GM23248 (cell line): ENCODE results near the gene VPS72. TPM values are rescaled to one million over a fixed set of nuclear protein-coding genes. Genes with fewer than 3 reads are reported as not detected.

ENCODE experiments used
- DNase-seq: peaks from one replicate; pipeline ENCODE4 v3.0.0-alpha.2; 2015
- H2AFZ ChIP-seq: fragments of 200-600 bp; sonication (generic); 2 replicates; pipeline ENCODE4 v1.6.1; 2016; ENCODE audit warnings: antibody characterized with exemption
- H3F3A ChIP-seq: fragments of 200-600 bp; sonication (generic); 2 replicates; pipeline ENCODE4 v1.6.1; 2016; ENCODE audit warnings: mild to moderate bottlenecking, antibody characterized with exemption, mixed run types; ENCODE audit not compliant: insufficient read depth
- H3K27ac ChIP-seq: fragments of 200-600 bp; sonication (generic); 2 replicates; pipeline ENCODE4 v1.5.1; 2016; ENCODE audit warnings: mild to moderate bottlenecking
- H3K27me3 ChIP-seq: fragments of 200-600 bp; sonication (generic); replicated peaks from 2 replicates; pipeline ENCODE4 v1.6.1; 2016; ENCODE audit warnings: mild to moderate bottlenecking; ENCODE audit not compliant: insufficient read depth
- H3K36me3 ChIP-seq: fragments of 200-600 bp; sonication (generic); 2 replicates; pipeline ENCODE4 v1.6.1; 2016; ENCODE audit warnings: low read depth, mild to moderate bottlenecking
- H3K4me1 ChIP-seq: fragments of 200-600 bp; sonication (generic); 2 replicates; pipeline ENCODE4 v1.6.1; 2016; ENCODE audit warnings: mild to moderate bottlenecking; ENCODE audit not compliant: insufficient read depth
- H3K4me2 ChIP-seq: fragments of 200-600 bp; sonication (generic); one replicate; pipeline ENCODE4 v1.6.1; 2016; ENCODE audit warnings: mild to moderate bottlenecking; ENCODE audit not compliant: unreplicated experiment
- H3K4me3 ChIP-seq: fragments of 200-600 bp; sonication (generic); 2 replicates; pipeline ENCODE4 v1.5.1; 2016; ENCODE audit warnings: mild to moderate bottlenecking
- H3K79me2 ChIP-seq: fragments of 200-600 bp; sonication (generic); 2 replicates; pipeline ENCODE4 v1.6.1; 2016; ENCODE audit warnings: mild to moderate bottlenecking; ENCODE audit not compliant: insufficient read depth
- H3K9ac ChIP-seq: fragments of 200-600 bp; sonication (generic); 2 replicates; pipeline ENCODE4 v1.6.1; 2016; ENCODE audit warnings: mild to moderate bottlenecking
- H3K9me2 ChIP-seq: fragments of 200-600 bp; sonication (generic); 2 replicates; pipeline ENCODE4 v1.6.1; 2016; ENCODE audit warnings: mixed run types, mild to moderate bottlenecking, moderate library complexity; ENCODE audit not compliant: insufficient read depth
- H3K9me3 ChIP-seq: fragments of 200-600 bp; sonication (generic); one replicate; pipeline ENCODE4 v1.6.1; 2017; ENCODE audit warnings: low read depth
- H4K20me1 ChIP-seq: fragments of 200-600 bp; sonication (generic); 2 replicates; pipeline ENCODE4 v1.6.0; 2016; ENCODE audit not compliant: insufficient read depth
- EZH2 ChIP-seq: fragments of 200-600 bp; sonication (generic); IDR thresholded peaks from 2 replicates; pipeline ENCODE4 v1.6.1; 2018; ENCODE audit warnings: antibody characterized with exemption, mild to moderate bottlenecking; ENCODE audit not compliant: insufficient read depth, poor library complexity, severe bottlenecking
- EZH2phosphoT487 ChIP-seq: fragments of 200-600 bp; sonication (generic); IDR thresholded peaks from 2 replicates; pipeline ENCODE4 v1.6.1; 2018; ENCODE audit warnings: antibody characterized with exemption, moderate library complexity, mild to moderate bottlenecking, low read depth; ENCODE audit not compliant: insufficient read depth
- WGBS, 2 experiments: methylation state at CpG; one replicate each; pipeline ENCODE4 v1.1.6; 2015 to 2017; ENCODE audit warnings: low lambda C conversion rate in 2 of 2, low coverage in 1 of 2; ENCODE audit errors: missing lambda C conversion rate in 2 of 2; 5-methylcytosine and 5-hydroxymethylcytosine counted together
- in situ Hi-C: fragments of 300-500 bp; cut with MboI; formaldehyde crosslinking; loops from 2 replicates; pipeline ENCODE4 v1.15.0; 2020
- polyA plus RNA-seq: library from polyadenylated mRNA; unstranded; fragments of >200 nt; fragmentation: Nextera tagmentation; extraction: Ambion mirVana; gene quantifications from 2 replicates; pipeline ENCODE4 v1.2.1, GENCODE V29; 2016
- total RNA-seq: library from RNA; depleted of rRNA; stranded (reverse); fragments of >200 nt; shearing (Covaris generic); gene quantifications from 2 replicates; pipeline ENCODE4 v1.2.3, GENCODE V29; 2014

VPS72 gene
- total and polyA plus RNA-seq, 2 experiments from 2014 or later = 45.0 to 46.5 TPM

- WGBS, 2 experiments = 81 to 85% methylated on average over 6 of the region's 6 CpGs
- Histone ChIP-seq H3K9ac (peak overlapping the region; percentile 93), H3F3A (peaks cover 15% of the 10 kb centered on the region), H3K27me3 (no peaks in the 10 kb centered on the region), H3K79me2 (peaks cover 57% of the 10 kb centered on the region), H3K4me2 (peak overlapping the region; percentile 92), H3K27ac (peak overlapping the region; percentile 81), H3K4me1 (peaks cover 21% of the 10 kb centered on the region), H3K9me2 (no peaks in the 10 kb centered on the region), H2AFZ (0 out of 2 replicates have a peak overlapping the region, but pooled peaks have one; percentile 95), H3K9me3 (no peaks in the 10 kb centered on the region), H3K36me3 (peaks cover 11% of the 10 kb centered on the region; the same call in 1 of the 2 replicates), H3K4me3 (peak overlapping the region; percentile 90), H4K20me1 (no peaks in the 10 kb centered on the region)
- TF ChIP-seq EZH2 = no peak
- no peak for DNase-seq
- in situ Hi-C loops = no loop called here
Measured at GRCh38 chr1:151167116-151167515, 22.9 kb downstream of the VPS72 start.

GRCh38 chr1:151166505-151166956, 23.5 kb downstream of the VPS72 start:
- peak; percentile 90 for DNase-seq
- Histone ChIP-seq H3K9me3 (no peaks in the 10 kb centered on the region), H3K4me3 (peak overlapping the region; percentile 90), H3F3A (peaks cover 14% of the 10 kb centered on the region), H3K4me1 (peaks cover 20% of the 10 kb centered on the region), H3K9ac (peak overlapping the region; percentile 93), H3K9me2 (no peaks in the 10 kb centered on the region), H3K4me2 (peak overlapping the region; percentile 92), H3K36me3 (peaks cover 14% of the 10 kb centered on the region; the same call in 1 of the 2 replicates), H3K27ac (peak overlapping the region; percentile 81), H4K20me1 (no peaks in the 10 kb centered on the region), H3K27me3 (no peaks in the 10 kb centered on the region), H2AFZ (peak overlapping the region; percentile 95), H3K79me2 (peaks cover 57% of the 10 kb centered on the region)
- in situ Hi-C loops = no loop called here
- TF ChIP-seq EZH2phosphoT487 = no peak
- WGBS, 2 experiments = 6 to 8% methylated on average over 15 of the region's 15 CpGs

- peaks cover 14% of the 10 kb centered on the region; the same call in 1 of the 2 replicates for H3K36me3 ChIP-seq
- in situ Hi-C loops = no loop called here
Measured at GRCh38 chr1:151165738-151166504, 24.1 kb downstream of the VPS72 start, which contains the start of the genes LYSMD1 and SCNM1. LYSMD1 (minus strand) TSS chr1:151165902; CDS start chr1:151165258, 644 bp downstream. SCNM1 (plus strand) TSS chr1:151166144; CDS start chr1:151166153, 9 bp downstream.

GRCh38 chr1:151165281-151165737, 24.7 kb downstream of the VPS72 start:
- DNase-seq = peak; percentile 74
- Histone ChIP-seq H2AFZ (peak overlapping the region; percentile 95), H3K4me3 (peak overlapping the region; percentile 90), H3K4me1 (peaks cover 20% of the 10 kb centered on the region), H3K79me2 (peaks cover 57% of the 10 kb centered on the region), H3K27ac (peak overlapping the region; percentile 61), H4K20me1 (no peaks in the 10 kb centered on the region), H3K36me3 (peaks cover 16% of the 10 kb centered on the region; the same call in 1 of the 2 replicates), H3K9me2 (no peaks in the 10 kb centered on the region), H3K9me3 (no peaks in the 10 kb centered on the region), H3K4me2 (peak overlapping the region; percentile 92), H3K27me3 (no peaks in the 10 kb centered on the region), H3K9ac (peak overlapping the region; percentile 93), H3F3A (peaks cover 14% of the 10 kb centered on the region; the same call in 1 of the 2 replicates)
- TF ChIP-seq EZH2phosphoT487 (no peak), EZH2 (no peak)
- in situ Hi-C loops = no loop called here
- WGBS, 2 experiments = 1 to 2% methylated on average over 13 to 15 of the region's 15 CpGs

More at GRCh38 chr1:151165738-151166504, 24.1 kb downstream of the VPS72 start, which contains the start of the genes LYSMD1 and SCNM1:
- H3K4me1 ChIP-seq = peaks cover 20% of the 10 kb centered on the region
- H3K79me2 ChIP-seq = peaks cover 57% of the 10 kb centered on the region
- H3K27me3 ChIP-seq = no peaks in the 10 kb centered on the region
- 1% methylated on average over 37 to 38 of the region's 38 CpGs for WGBS, 2 experiments
- H2AFZ ChIP-seq = peak within 1 kb of the TSS; percentile 95
- peak within 1 kb of the TSS; percentile 93 for H3K9ac ChIP-seq
- H3K9me2 ChIP-seq = no peaks in the 10 kb centered on the region
- peaks cover 14% of the 10 kb centered on the region; the same call in 1 of the 2 replicates for H3F3A ChIP-seq
- H3K4me2 ChIP-seq = peak within 1 kb of the TSS; percentile 92
- no peak for TF ChIP-seq EZH2phosphoT487
- no peak for TF ChIP-seq EZH2
- no peaks in the 10 kb centered on the region for H4K20me1 ChIP-seq
- peak; percentile 99 for DNase-seq
- H3K9me3 ChIP-seq = no peaks in the 10 kb centered on the region
- peak within 1 kb of the TSS; percentile 81 for H3K27ac ChIP-seq
- peak within 1 kb of the TSS; percentile 90 for H3K4me3 ChIP-seq
